ENCODE results near the gene TSPAN11. TPM values are rescaled to one million over a fixed set of nuclear protein-coding genes. Genes with fewer than 3 reads are reported as not detected.
"Not testable (repeated sequence)": the region's sequence is repeated elsewhere in the genome, so short reads cannot be mapped to it uniquely, and the experiment has no call there.

TSPAN11 gene
- total and polyA plus RNA-seq, 10 donors, result 0.26 to 4.1 (median 1.4) TPM

GRCh38 chr12:31011336-31011735 is 84.8 kb downstream of the TSPAN11 start:
- Histone ChIP-seq H3K4me1 (peaks cover 0 to 11% (median 1%) of the 10 kb centered on the region in 6 donors), H3K9me3 (no peaks in the 10 kb centered on the region), H3K27ac (no peak overlapping the region), H3K36me3 (no peaks in the 10 kb centered on the region), H3K4me3 (no peak overlapping the region), H3K27me3 (replicated peaks in 1 of 7) (no peaks in the 10 kb centered on the region)
- intact Hi-C loops (cut with DNase I; ENCODE audit: low total_unique reads), result no loop called here
- DNase-seq, result peak; percentile 63
- TF ChIP-seq POLR2AphosphoS5 (IDR thresholded peaks at IDR 0.05) (no peak), POLR2A (IDR thresholded peaks at IDR 0.05) (no peak), CTCF (IDR thresholded peaks at IDR 0.05 in 8 of 11, conservative IDR thresholded peaks at IDR 0.05 in 3 of 11) (no peak)
- WGBS, 5 donors, result 72 to 94% (median 85%) methylated on average over 5 of the region's 5 CpGs

GRCh38 chr12:31011746-31012566 is 85.4 kb downstream of the TSPAN11 start:
- Histone ChIP-seq H3K27me3 (replicated peaks in 1 of 7) (no peaks in the 10 kb centered on the region), H3K9me3 (no peaks in the 10 kb centered on the region), H3K4me1 (peaks cover 0 to 13% (median 5%) of the 10 kb centered on the region in 6 donors), H3K4me3 (no peak overlapping the region), H3K36me3 (no peaks in the 10 kb centered on the region), H3K27ac (no peak overlapping the region)
- peak; percentile 71 for DNase-seq
- TF ChIP-seq POLR2AphosphoS5 (IDR thresholded peaks at IDR 0.05) (no peak), CTCF (IDR thresholded peaks at IDR 0.05 in 8 of 11, conservative IDR thresholded peaks at IDR 0.05 in 3 of 11) (no peak), POLR2A (IDR thresholded peaks at IDR 0.05) (no peak)
- intact Hi-C loops (cut with DNase I; ENCODE audit: low total_unique reads), result no loop called here
- 73 to 87% (median 86%) methylated on average over 7 to 11 of the region's 11 CpGs for WGBS, 5 donors

GRCh38 chr12:31012567-31012891 is 86.0 kb downstream of the TSPAN11 start:
- H3K4me3 ChIP-seq; H3K9me3 ChIP-seq; DNase-seq; H3K27me3 ChIP-seq (replicated peaks in 1 of 7); H3K36me3 ChIP-seq; H3K27ac ChIP-seq; intact Hi-C loops (cut with DNase I; ENCODE audit: low total_unique reads): not testable (repeated sequence)
- H3K4me1 ChIP-seq, result peaks cover 0 to 17% (median 6%) of the 10 kb centered on the region in 6 donors
- 85 to 90% (median 87%) methylated on average over 7 of the region's 7 CpGs for WGBS, 5 donors

- Histone ChIP-seq H3K27me3 (replicated peaks in 1 of 7) (no peaks in the 10 kb centered on the region), H3K9me3 (peaks cover 0 to 5% (median 0%) of the 10 kb centered on the region in 8 donors), H3K4me1 (peaks cover 0 to 36% (median 9%) of the 10 kb centered on the region in 6 donors), H3K4me3 (no peak overlapping the region), H3K36me3 (no peaks in the 10 kb centered on the region), H3K27ac (peak overlapping the region in 3 of 8 donors; percentile 14 to 33 (median 18))
- no peak for TF ChIP-seq CTCF (IDR thresholded peaks at IDR 0.05 in 8 of 11, conservative IDR thresholded peaks at IDR 0.05 in 3 of 11)
- TF ChIP-seq POLR2AphosphoS5 (IDR thresholded peaks at IDR 0.05), result no peak
- no peak for TF ChIP-seq POLR2A (IDR thresholded peaks at IDR 0.05)
- intact Hi-C loops (cut with DNase I; ENCODE audit: low total_unique reads), result no loop called here
- WGBS, 5 donors, result 91 to 96% (median 93%) methylated on average over 13 of the region's 13 CpGs
- peak; percentile 44 for DNase-seq
These were observed 88.7 kb downstream of the TSPAN11 start for GRCh38 chr12:31015215-31015614.

Data from spleen (tissue), 11 donors.